ENCODE measurements around the gene CHST8. TPM values are rescaled to one million over a fixed set of nuclear protein-coding genes. Genes with fewer than 3 reads are reported as not detected.

CHST8 gene
- total and polyA plus RNA-seq, 2 of the 13 experiments (the other 11 are each of a cell fraction or from before 2014, with no cell fraction given): not detected

DNA sequence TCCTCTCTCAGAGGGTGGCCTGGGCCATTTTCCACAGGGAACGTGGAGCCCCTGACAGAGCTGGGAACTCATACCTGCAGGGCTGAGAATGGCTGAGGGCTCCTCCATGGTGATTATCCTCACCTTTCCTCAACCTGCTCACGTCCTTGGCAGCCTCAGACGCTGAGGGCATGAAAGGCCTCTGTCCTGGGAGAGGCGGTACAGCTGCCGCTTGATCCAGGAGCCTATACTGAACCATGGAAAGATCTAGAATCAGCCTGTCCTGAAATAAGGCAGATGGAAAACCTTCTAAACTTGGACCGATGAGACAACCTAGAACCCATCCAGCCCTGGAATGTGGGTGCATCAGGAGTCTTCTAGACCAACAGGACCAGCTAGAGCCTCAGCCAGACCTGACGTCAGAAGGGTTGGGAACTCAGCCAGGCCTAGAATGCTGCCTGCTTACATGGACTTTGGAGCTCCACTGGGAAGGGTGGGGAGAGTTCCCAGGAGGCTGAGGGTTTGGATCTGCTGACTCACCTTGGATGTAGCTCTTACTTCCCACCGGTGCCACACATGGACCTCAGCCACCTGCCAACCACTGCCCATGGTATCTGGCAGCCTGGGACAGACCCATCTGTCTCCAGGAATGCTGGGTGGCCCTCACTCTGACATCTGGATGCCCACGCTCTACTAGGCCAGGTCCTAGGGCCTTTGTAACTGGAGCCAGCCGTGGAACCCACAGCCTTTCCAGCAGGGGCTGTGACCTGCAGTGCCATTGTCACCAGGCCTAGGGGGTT, 182.5 kb downstream of the CHST8 start (continued):
- no peak for TF ChIP-seq PCBP1 (IDR thresholded peaks at IDR 0.05; ENCODE audit: borderline replicate concordance, low read depth, low read length)
- no peak for TF ChIP-seq ISX (CRISPR knock-in tag; conservative IDR thresholded peaks at IDR 0.05)
- TF ChIP-seq POLR2AphosphoS5 (IDR thresholded peaks at IDR 0.05; ENCODE audit: low read depth, low read length): no peak
- TF ChIP-seq, protein P1, sequence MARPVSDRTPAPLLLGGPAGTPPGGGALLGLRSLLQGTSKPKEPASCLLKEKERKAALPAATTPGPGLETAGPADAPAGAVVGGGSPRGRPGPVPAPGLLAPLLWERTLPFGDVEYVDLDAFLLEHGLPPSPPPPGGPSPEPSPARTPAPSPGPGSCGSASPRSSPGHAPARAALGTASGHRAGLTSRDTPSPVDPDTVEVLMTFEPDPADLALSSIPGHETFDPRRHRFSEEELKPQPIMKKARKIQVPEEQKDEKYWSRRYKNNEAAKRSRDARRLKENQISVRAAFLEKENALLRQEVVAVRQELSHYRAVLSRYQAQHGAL (CRISPR knock-in tag; IDR thresholded peaks at IDR 0.05; ENCODE audit: not compliant biosample characterization): no peak
- TF ChIP-seq MTF2 (CRISPR knock-in tag; IDR thresholded peaks at IDR 0.05; ENCODE audit: borderline replicate concordance): no peak
- TF ChIP-seq ZNF251 (CRISPR knock-in tag; IDR thresholded peaks at IDR 0.05): no peak
- TF ChIP-seq PLRG1 (conservative IDR thresholded peaks at IDR 0.05): no peak
- no peak for TF ChIP-seq ZNF260 (CRISPR knock-in tag; IDR thresholded peaks at IDR 0.05; ENCODE audit: borderline replicate concordance, low read depth)
- TF ChIP-seq, protein P2, sequence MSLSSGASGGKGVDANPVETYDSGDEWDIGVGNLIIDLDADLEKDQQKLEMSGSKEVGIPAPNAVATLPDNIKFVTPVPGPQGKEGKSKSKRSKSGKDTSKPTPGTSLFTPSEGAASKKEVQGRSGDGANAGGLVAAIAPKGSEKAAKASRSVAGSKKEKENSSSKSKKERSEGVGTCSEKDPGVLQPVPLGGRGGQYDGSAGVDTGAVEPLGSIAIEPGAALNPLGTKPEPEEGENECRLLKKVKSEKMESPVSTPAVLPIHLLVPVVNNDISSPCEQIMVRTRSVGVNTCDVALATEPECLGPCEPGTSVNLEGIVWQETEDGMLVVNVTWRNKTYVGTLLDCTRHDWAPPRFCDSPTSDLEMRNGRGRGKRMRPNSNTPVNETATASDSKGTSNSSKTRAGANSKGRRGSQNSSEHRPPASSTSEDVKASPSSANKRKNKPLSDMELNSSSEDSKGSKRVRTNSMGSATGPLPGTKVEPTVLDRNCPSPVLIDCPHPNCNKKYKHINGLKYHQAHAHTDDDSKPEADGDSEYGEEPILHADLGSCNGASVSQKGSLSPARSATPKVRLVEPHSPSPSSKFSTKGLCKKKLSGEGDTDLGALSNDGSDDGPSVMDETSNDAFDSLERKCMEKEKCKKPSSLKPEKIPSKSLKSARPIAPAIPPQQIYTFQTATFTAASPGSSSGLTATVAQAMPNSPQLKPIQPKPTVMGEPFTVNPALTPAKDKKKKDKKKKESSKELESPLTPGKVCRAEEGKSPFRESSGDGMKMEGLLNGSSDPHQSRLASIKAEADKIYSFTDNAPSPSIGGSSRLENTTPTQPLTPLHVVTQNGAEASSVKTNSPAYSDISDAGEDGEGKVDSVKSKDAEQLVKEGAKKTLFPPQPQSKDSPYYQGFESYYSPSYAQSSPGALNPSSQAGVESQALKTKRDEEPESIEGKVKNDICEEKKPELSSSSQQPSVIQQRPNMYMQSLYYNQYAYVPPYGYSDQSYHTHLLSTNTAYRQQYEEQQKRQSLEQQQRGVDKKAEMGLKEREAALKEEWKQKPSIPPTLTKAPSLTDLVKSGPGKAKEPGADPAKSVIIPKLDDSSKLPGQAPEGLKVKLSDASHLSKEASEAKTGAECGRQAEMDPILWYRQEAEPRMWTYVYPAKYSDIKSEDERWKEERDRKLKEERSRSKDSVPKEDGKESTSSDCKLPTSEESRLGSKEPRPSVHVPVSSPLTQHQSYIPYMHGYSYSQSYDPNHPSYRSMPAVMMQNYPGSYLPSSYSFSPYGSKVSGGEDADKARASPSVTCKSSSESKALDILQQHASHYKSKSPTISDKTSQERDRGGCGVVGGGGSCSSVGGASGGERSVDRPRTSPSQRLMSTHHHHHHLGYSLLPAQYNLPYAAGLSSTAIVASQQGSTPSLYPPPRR (CRISPR knock-in tag; IDR thresholded peaks at IDR 0.05; ENCODE audit: borderline replicate concordance): no peak
- TF ChIP-seq MXD4 (CRISPR knock-in tag; IDR thresholded peaks at IDR 0.05): no peak
- no peak for TF ChIP-seq SALL1 (CRISPR knock-in tag; IDR thresholded peaks at IDR 0.05)
- TF ChIP-seq, protein P3, sequence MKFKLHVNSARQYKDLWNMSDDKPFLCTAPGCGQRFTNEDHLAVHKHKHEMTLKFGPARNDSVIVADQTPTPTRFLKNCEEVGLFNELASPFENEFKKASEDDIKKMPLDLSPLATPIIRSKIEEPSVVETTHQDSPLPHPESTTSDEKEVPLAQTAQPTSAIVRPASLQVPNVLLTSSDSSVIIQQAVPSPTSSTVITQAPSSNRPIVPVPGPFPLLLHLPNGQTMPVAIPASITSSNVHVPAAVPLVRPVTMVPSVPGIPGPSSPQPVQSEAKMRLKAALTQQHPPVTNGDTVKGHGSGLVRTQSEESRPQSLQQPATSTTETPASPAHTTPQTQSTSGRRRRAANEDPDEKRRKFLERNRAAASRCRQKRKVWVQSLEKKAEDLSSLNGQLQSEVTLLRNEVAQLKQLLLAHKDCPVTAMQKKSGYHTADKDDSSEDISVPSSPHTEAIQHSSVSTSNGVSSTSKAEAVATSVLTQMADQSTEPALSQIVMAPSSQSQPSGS (CRISPR knock-in tag; IDR thresholded peaks at IDR 0.05): no peak
- TF ChIP-seq, protein P4, sequence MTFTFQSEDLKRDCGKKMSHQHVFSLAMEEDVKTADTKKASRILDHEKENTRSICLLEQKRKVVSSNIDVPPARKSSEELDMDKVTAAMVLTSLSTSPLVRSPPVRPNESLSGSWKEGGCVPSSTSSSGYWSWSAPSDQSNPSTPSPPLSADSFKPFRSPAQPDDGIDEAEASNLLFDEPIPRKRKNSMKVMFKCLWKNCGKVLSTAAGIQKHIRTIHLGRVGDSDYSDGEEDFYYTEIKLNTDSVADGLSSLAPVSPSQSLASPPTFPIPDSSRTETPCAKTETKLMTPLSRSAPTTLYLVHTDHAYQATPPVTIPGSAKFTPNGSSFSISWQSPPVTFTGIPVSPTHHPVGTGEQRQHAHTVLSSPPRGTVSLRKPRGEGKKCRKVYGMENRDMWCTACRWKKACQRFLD (CRISPR knock-in tag; IDR thresholded peaks at IDR 0.05; ENCODE audit: borderline replicate concordance): no peak
- TF ChIP-seq GZF1 (CRISPR knock-in tag; IDR thresholded peaks at IDR 0.05): no peak
- TF ChIP-seq KDM4B (CRISPR knock-in tag; IDR thresholded peaks at IDR 0.05): no peak
- no peak for TF ChIP-seq FOXK1 (CRISPR knock-in tag; IDR thresholded peaks at IDR 0.05; ENCODE audit: borderline replicate concordance, low read depth)
- TF ChIP-seq, protein P5, sequence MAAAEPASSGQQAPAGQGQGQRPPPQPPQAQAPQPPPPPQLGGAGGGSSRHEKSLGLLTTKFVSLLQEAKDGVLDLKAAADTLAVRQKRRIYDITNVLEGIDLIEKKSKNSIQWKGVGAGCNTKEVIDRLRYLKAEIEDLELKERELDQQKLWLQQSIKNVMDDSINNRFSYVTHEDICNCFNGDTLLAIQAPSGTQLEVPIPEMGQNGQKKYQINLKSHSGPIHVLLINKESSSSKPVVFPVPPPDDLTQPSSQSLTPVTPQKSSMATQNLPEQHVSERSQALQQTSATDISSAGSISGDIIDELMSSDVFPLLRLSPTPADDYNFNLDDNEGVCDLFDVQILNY (CRISPR knock-in tag; conservative IDR thresholded peaks at IDR 0.05): no peak
- peak; percentile 35; the same call in 1 of the 2 replicates for TF ChIP-seq THAP11 (CRISPR knock-in tag; IDR thresholded peaks at IDR 0.05)
- TF ChIP-seq PHF20 (CRISPR knock-in tag; IDR thresholded peaks at IDR 0.05): no peak
- TF ChIP-seq EED (CRISPR knock-in tag; IDR thresholded peaks at IDR 0.05): no peak
- TF ChIP-seq EZH2 (conservative IDR thresholded peaks at IDR 0.05; ENCODE audit: low read depth, low read length): no peak

Data from HepG2 (cell line).